Measurements from ENCODE around the gene ZNF701. TPM values are rescaled to one million over a fixed set of nuclear protein-coding genes. Genes with fewer than 3 reads are reported as not detected.
"Not testable (repeated sequence)": the region's sequence is repeated elsewhere in the genome, so short reads cannot be mapped to it uniquely, and the experiment has no call there.

ZNF701 gene
- total RNA-seq = 10 to 100 TPM; 20.4 to 30.6 TPM

DNA sequence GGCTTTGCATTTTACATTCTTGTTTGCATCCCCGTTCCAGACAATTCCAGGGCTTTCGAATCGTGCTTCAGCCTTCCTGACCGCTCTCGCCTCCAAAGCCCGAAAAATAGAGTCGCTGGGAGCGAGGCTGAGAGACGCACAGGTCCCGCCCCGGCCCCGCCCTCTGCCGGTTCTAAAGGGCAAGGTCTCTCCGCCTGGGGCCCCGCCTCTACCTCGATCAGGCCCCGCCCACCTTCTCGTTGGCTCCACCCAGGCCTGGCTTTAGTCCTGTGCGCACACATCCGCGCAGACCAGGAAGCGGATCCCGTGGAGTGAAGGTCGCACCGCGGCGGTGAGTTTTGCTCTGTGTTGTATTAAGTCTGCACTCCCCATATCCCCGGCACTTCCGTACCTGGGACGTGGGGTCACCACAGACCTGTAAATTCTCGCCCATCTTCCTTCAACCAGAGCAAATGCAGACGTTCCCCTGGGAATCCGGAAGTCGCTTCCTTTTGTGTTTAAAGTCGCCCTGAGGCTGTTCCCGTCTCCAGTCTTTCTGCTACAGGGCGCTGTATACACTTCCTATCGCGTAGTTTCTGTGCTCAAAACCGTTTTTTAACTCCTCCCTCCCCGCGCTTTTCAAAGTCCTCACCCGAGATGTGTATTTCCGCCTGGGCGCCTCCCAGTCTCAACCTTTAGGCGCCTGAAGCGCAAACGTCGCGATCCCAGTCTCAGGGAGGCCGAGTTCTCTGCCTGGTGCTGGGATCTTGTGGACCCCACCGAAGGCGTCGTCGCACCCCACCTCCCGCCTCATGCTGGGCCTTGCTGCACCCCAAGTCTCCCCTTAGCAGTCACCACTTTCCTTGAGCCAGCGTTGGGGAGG, at the start of gene ZNF701:
Gene ZNF701 (plus strand): TSS at position 288 of the 862 bp plus-strand sequence. CDS start 3,861 bp downstream, outside the sequence.
- peak within 1 kb of the TSS; percentile 96 for H3K27ac Mint-ChIP-seq
- ATAC-seq (peak; percentile 96), DNase-seq (peak; percentile 97)
- peak within 1 kb of the TSS; percentile 90 for H3K4me3 Mint-ChIP-seq
- H3K9me3 Mint-ChIP-seq (ENCODE audit: low read depth) = peaks cover 23% of the 10 kb centered on the region
- H3K27me3 Mint-ChIP-seq = no peaks in the 10 kb centered on the region
- peaks cover 69% of the 10 kb centered on the region for H3K36me3 Mint-ChIP-seq
- CTCF ChIA-PET = no interaction called here
- H3K4me1 Mint-ChIP-seq = peaks cover 25% of the 10 kb centered on the region

DNA sequence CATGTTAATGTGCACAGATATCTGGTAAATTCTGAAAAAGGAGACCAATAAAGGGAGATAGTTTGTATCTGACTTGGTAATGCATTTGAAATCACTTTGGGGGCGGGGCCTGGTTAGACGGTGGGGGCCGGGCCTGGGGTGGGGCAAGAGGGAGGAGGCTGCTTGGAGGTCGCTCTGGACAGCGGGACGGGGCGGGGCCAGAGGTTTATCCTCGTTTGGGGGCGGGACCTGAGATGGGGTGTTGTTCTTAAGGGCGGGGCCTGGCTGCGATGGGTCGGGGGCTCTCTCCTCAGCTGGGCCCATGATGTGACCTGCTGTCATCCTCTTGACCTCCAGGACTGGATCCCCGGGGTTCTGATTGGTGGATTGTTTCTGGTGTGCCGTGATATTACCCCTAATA, 47.5 kb upstream of the ZNF701 start:
- DNase-seq (no peak), ATAC-seq (no peak)
- H3K27ac Mint-ChIP-seq = no peak overlapping the region
- peaks cover 10% of the 10 kb centered on the region for H3K4me1 Mint-ChIP-seq
- peaks cover 14% of the 10 kb centered on the region for H3K9me3 Mint-ChIP-seq (ENCODE audit: low read depth)
- no peak overlapping the region for H3K4me3 Mint-ChIP-seq
- peaks cover 17% of the 10 kb centered on the region for H3K36me3 Mint-ChIP-seq
- no peaks in the 10 kb centered on the region for H3K27me3 Mint-ChIP-seq
- CTCF ChIA-PET = no interaction called here

DNA sequence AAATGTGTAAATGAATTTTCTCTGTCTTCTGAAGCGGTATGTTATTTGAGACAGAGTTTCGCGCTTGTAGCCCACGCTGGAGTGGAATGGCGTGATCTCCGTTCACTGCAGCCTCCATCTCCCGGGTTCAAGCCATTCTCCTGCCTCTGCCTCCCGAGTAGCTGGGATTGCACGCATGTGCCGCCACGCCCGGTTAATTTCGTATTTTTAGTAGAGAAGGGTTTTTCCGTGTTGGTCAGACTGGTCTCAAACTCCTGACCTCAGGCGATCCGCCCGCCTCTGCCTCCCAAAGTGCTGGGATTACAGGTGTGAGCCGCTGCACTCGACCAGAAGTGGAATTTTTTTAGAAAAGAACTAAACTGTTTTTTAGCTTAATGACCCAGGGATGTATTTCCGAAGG, 46.0 kb upstream of the ZNF701 start:
- no peak for ATAC-seq
- CTCF ChIA-PET = no interaction called here
- H3K9me3 Mint-ChIP-seq (ENCODE audit: low read depth) = peaks cover 16% of the 10 kb centered on the region

DNA sequence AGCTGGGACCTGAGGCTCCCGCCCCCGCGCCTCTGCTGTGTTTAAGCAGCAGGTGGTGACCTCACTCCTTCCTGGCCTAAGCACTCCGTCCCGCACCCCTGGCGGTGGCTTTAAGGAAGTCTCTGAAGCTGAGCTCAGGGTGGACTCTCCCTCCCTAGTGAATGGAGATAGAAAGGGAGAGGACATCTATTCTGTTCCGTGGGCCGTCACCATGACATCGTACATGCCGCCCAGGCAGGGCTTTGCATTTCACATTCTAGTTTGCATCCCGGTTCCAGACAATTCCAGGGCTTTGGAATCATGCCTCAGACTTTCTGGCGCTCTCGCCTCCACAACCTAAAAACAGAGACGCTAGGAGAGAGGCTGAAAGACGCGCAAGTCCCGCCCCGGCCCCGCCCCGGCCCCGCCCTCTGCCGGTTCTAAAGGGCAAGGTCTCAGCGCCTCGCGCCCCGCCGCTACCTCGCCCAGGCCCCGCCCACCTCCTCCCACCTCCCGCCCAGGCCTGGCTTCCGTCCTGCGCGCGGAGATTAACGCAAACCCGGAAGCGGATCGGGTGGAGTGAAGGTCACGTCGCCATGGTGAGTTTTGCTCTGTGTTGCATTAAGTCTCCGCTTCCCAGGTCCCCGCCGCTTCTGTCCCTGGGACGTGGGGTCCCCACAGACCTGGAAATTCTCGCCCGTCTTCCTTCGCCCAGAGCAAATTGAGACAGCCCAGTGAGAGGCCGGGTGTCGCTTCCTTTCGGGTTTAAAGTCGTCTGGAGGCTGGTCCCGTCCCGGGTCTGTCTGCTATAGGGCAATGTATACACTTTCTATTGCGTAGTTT, 42.7 kb upstream of the ZNF701 start, which contains the start of gene ZNF808:
Gene ZNF808 (plus strand): TSS at position 535 of the 822 bp plus-strand sequence. CDS start 15,617 bp downstream, outside the sequence.
- Mint-ChIP-seq H3K9me3 (ENCODE audit: low read depth) (peaks cover 12% of the 10 kb centered on the region), H3K4me1 (peaks cover 21% of the 10 kb centered on the region), H3K27ac (peak within 1 kb of the TSS; percentile 96), H3K36me3 (peaks cover 39% of the 10 kb centered on the region), H3K27me3 (no peaks in the 10 kb centered on the region), H3K4me3 (peak within 1 kb of the TSS; percentile 96)
- ATAC-seq (peak; percentile 91), DNase-seq (peak; percentile 98)
- CTCF ChIA-PET = interaction anchor here (0.7 to 0.8 kb wide), 2 partner anchors 14 to 24 kb away, joined by 3 read pairs; no protein-coding TSS in a partner anchor

More for the DNA sequence above, 46.0 kb upstream of the ZNF701 start:
- DNase-seq = no peak
- Mint-ChIP-seq H3K27me3 (no peaks in the 10 kb centered on the region), H3K27ac (no peak overlapping the region), H3K36me3 (peaks cover 25% of the 10 kb centered on the region), H3K4me1 (peaks cover 16% of the 10 kb centered on the region), H3K4me3 (no peak overlapping the region)

DNA sequence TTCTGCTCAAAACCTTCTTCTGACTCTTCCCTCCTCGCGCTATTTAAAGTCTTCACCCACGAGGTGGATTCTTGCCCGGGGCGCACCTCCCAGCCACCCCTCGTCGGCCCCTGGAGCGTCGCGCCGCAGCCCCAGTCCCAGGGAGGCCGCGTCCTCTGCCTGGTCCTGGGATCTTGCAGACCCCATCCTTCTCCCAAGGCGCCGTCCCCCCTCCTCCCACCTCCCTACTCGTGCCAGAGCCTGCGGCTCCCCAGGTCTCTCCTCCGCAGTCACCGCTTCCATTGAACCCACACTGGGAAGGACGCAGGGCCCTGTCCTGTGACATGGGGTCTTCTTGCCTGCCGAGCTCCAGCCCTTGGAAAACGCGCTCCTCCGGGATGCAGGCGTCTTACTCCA, 42.1 kb upstream of the ZNF701 start:
- peaks cover 13% of the 10 kb centered on the region for H3K9me3 Mint-ChIP-seq (ENCODE audit: low read depth)
- peaks cover 21% of the 10 kb centered on the region for H3K4me1 Mint-ChIP-seq
- H3K4me3 Mint-ChIP-seq = peak overlapping the region; percentile 96
- CTCF ChIA-PET = no interaction called here
- peaks cover 43% of the 10 kb centered on the region for H3K36me3 Mint-ChIP-seq
- H3K27me3 Mint-ChIP-seq = no peaks in the 10 kb centered on the region
- ATAC-seq = peak; percentile 16
- H3K27ac Mint-ChIP-seq = peak overlapping the region; percentile 96
- DNase-seq = no peak

DNA sequence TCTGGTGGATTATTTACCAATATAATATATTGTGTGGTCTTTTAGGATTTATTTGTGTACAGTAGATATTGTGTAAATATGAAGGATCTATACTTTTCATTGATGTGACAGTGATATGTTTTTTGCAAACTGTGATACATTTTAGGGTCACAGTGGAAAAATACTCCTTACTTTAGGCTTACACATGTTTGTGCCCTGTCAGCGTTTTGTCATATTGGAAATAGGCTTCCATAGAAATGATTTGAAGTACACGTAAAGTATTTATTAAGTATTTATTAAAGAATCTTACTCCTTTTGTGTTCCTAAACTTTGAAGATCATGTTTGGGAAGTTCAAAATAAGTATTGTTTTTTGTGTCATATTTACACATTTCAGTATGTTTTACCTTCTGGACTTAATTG, 37.6 kb upstream of the ZNF701 start:
- Mint-ChIP-seq H3K27me3 (no peaks in the 10 kb centered on the region), H3K4me3 (no peak overlapping the region), H3K4me1 (peaks cover 35% of the 10 kb centered on the region), H3K36me3 (peaks cover 66% of the 10 kb centered on the region), H3K27ac (no peak overlapping the region), H3K9me3 (ENCODE audit: low read depth) (peaks cover 10% of the 10 kb centered on the region)
- CTCF ChIA-PET = no interaction called here
- no peak for ATAC-seq
- no peak for DNase-seq

DNA sequence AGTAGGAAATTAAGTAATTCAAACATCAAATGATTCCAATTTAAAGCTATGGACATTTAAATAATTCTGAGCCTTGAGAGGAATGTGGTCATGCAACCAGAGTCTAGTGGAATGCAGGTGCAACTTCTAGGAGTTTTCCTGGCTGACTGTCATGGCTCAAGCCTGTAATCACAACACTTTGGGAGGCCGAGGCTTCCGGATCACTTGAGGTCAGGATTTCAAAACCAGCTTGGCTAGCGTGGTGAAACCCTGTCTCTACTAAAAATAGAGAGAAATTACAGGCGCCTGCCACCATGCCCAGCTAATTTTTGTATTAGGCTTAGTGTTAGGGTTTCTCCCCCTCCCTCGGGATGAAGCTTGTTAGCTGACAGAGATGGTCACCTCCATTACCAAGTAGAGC, 36.2 kb upstream of the ZNF701 start:
- no peak for DNase-seq
- Mint-ChIP-seq H3K27ac (no peak overlapping the region), H3K4me1 (peaks cover 27% of the 10 kb centered on the region), H3K9me3 (ENCODE audit: low read depth) (peaks cover 11% of the 10 kb centered on the region), H3K27me3 (no peaks in the 10 kb centered on the region), H3K36me3 (peaks cover 69% of the 10 kb centered on the region), H3K4me3 (peak overlapping the region; percentile 42)
- ATAC-seq = no peak
- CTCF ChIA-PET = no interaction called here

DNA sequence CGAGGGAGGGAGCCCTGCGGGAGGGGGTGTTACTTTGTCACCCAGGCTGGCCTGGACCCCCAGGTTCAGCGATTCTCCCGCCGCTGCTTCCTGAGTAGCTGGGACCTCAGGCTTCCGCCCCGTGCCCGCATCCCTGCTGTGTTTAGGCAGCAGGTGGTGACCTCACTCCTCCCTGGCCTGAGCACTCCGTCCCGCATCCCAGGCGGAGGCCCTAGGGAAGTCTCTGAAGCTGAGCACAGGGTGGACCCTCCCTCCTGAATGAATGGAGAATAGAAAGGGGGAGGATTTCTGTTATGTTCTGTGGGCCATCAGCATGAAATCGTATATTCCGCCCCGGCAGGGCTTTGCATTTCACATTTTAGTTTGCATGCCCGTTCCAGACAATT, 34.7 kb upstream of the ZNF701 start:
- not testable (repeated sequence) for H3K27me3 Mint-ChIP-seq
- Mint-ChIP-seq H3K4me1 (peaks cover 24% of the 10 kb centered on the region), H3K9me3 (ENCODE audit: low read depth) (peaks cover 14% of the 10 kb centered on the region), H3K4me3 (peak overlapping the region; percentile 83), H3K36me3 (peaks cover 71% of the 10 kb centered on the region), H3K27ac (peak overlapping the region; percentile 95)
- peak; percentile 61 for DNase-seq
- CTCF ChIA-PET = interaction anchor here (1.0 kb wide), 1 partner anchor 8 kb away, joined by 3 read pairs; no protein-coding TSS in a partner anchor
- peak; percentile 8 for ATAC-seq

DNA sequence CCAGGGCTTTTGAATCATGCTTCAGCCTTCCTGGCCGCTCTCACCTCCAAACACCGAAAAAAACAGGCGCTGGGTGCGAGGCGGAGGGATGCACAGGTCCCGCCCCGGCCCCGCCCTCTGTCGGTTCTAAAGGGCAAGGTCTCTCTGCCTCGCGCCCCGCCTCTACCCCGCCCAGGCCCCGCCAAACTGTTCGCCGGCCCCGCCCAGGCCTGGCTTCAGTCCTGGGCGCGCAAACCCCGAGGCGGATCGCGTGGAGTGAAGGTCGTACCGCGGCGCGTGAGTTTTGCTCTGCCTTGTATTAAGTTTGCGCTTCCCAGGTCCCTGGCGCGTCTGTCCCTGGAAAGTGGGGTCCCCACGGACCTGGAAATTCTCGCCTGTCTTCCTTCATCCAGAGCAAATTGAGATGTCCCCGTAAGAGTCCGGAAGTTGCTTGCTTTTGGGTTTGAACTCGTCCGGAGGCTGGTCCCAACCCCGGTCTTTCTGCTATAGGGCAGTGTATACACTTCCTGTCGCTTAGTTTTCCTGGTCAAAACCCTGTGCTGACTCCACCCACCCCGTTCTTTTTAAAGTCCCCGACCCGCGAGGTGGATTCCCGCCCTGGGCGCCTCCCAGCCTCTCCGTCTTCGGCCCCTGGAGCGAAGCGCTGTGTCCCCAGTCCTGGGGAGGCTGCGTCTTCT, 34.2 kb upstream of the ZNF701 start:
- Mint-ChIP-seq H3K4me3 (peak overlapping the region; percentile 83), H3K9me3 (ENCODE audit: low read depth) (peaks cover 14% of the 10 kb centered on the region), H3K27ac (peak overlapping the region; percentile 95), H3K27me3 (no peaks in the 10 kb centered on the region), H3K4me1 (peaks cover 24% of the 10 kb centered on the region), H3K36me3 (peaks cover 74% of the 10 kb centered on the region)
- CTCF ChIA-PET = no interaction called here
- ATAC-seq (peak; percentile 97), DNase-seq (peak; percentile 96)

DNA sequence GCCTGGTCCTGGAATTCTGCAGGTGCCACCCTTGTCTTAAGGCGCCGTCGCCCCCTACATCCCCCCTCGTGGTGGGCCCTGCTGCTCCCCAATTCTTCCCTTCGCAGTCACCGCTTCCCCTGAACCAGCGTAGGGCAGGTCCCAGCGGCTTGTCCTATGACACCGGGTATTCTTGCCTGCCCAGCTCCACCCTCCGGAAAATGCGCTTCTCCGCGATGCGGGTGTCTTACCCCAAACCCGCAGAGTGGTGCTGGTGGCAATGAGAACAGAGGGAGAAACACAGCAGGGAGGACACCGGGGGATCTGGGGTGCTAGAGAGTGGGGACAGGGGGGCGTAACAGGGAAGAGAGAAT, 33.7 kb upstream of the ZNF701 start:
- H3K9me3 Mint-ChIP-seq (ENCODE audit: low read depth) = peaks cover 14% of the 10 kb centered on the region
- H3K36me3 Mint-ChIP-seq = peaks cover 75% of the 10 kb centered on the region
- CTCF ChIA-PET = no interaction called here
- H3K27ac Mint-ChIP-seq = peak overlapping the region; percentile 95
- no peaks in the 10 kb centered on the region for H3K27me3 Mint-ChIP-seq
- peak; percentile 76 for DNase-seq
- ATAC-seq = peak; percentile 37
- H3K4me3 Mint-ChIP-seq = peak overlapping the region; percentile 83
- H3K4me1 Mint-ChIP-seq = peaks cover 24% of the 10 kb centered on the region

DNA sequence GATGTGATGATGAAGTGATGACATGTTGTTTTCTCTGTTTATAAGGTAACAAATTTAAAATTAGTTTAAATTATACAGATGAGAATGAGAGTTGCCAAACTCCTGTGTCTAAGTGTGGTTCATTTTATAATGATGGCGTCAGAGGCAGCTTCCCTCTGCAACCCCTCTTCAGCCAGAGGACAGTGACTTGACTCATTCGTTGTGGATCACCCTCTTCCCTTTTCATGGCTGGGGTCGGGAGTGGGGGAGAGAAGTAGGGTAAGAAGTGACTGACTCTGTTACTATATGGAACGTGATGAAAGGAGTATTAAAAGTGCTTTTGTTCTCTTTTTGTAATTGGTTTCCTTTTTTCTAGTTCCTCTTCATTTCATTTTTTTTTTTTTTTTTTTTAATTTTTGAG, 31.3 kb upstream of the ZNF701 start:
- H3K27ac Mint-ChIP-seq, DNase-seq, ATAC-seq, H3K27me3 Mint-ChIP-seq, CTCF ChIA-PET, H3K4me3 Mint-ChIP-seq: not testable (repeated sequence)
- H3K36me3 Mint-ChIP-seq = peaks cover 76% of the 10 kb centered on the region
- peaks cover 42% of the 10 kb centered on the region for H3K4me1 Mint-ChIP-seq
- peaks cover 16% of the 10 kb centered on the region for H3K9me3 Mint-ChIP-seq (ENCODE audit: low read depth)

DNA sequence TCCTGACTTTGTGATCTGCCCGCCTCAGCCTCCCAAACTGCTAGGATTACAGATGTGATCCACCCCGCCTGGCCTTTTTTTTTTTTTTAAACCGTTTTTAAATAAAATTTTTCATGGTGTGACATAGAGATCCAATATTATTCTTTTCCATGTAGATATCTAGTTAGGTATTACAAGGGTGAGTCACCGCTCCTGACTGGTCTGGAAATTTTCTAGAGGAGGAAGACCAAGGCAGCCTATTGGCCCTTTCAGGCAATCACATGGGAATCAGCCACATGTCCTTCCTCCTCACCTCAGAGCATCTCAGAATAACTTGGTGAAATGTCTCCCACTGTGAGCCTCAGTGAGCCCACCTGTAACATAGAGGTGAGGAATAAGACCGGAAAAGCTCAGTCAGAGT, 28.9 kb upstream of the ZNF701 start:
- not testable (repeated sequence) for DNase-seq, H3K4me3 Mint-ChIP-seq, H3K27me3 Mint-ChIP-seq, H3K27ac Mint-ChIP-seq, ATAC-seq
- Mint-ChIP-seq H3K36me3 (peaks cover 85% of the 10 kb centered on the region), H3K9me3 (ENCODE audit: low read depth) (peaks cover 21% of the 10 kb centered on the region), H3K4me1 (peaks cover 31% of the 10 kb centered on the region)
- CTCF ChIA-PET = interaction anchor here (0.9 kb wide), 1 partner anchor 14 kb away, joined by 3 read pairs; no protein-coding TSS in a partner anchor

DNA sequence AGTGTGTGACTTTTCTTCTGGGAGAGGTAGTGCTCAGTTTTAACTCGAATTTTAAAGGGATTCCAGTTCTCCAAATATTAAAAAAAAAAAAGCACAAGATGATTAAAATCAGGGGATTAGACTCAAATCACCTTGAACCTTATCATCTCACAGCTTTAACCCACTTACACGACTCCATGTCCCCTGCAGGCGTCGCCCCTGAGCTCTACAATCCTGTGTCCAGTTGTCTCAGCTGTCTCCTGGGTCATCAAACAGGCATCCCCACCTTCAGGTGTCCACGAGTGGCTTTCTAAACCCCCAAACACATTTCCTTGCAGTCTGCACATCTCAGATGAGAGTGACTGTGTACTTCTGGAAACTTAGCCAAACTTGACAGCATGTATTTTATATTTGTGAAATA, 28.5 kb upstream of the ZNF701 start:
- Mint-ChIP-seq H3K36me3 (peaks cover 88% of the 10 kb centered on the region), H3K27ac (no peak overlapping the region), H3K4me3 (no peak overlapping the region), H3K27me3 (no peaks in the 10 kb centered on the region), H3K4me1 (peaks cover 28% of the 10 kb centered on the region), H3K9me3 (ENCODE audit: low read depth) (peaks cover 21% of the 10 kb centered on the region)
- CTCF ChIA-PET = interaction anchor here (0.9 kb wide), 1 partner anchor 15 kb away, joined by 3 read pairs; no protein-coding TSS in a partner anchor
- ATAC-seq (no peak), DNase-seq (no peak)

Data from activated CD8-positive, alpha-beta memory T cell treated with anti-CD3 and anti-CD28 coated beads, Interleukin-2, amount 10 ng/mL, durations not matched to agents 7 days and 5 days (primary cell).